Ammon's horn (tissue), 1 donor: ENCODE data around the gene TMEM106B.
"Not testable (repeated sequence)": the region's sequence is repeated elsewhere in the genome, so short reads cannot be mapped to it uniquely, and the experiment has no call there.

Experiments
- DNase-seq: peaks from one replicate; pipeline ENCODE4 v3.0.0-alpha.2; 2016; ENCODE audit warnings: low spot score

Gene TMEM106B

GRCh38 chr7:12211054-12211710 is at the start of gene TMEM106B:
Gene TMEM106B, plus strand, starts transcription at chr7:12211294. Its CDS starts 3,517 bp downstream, at chr7:12214811.
- peak; percentile 97 for DNase-seq

DNA sequence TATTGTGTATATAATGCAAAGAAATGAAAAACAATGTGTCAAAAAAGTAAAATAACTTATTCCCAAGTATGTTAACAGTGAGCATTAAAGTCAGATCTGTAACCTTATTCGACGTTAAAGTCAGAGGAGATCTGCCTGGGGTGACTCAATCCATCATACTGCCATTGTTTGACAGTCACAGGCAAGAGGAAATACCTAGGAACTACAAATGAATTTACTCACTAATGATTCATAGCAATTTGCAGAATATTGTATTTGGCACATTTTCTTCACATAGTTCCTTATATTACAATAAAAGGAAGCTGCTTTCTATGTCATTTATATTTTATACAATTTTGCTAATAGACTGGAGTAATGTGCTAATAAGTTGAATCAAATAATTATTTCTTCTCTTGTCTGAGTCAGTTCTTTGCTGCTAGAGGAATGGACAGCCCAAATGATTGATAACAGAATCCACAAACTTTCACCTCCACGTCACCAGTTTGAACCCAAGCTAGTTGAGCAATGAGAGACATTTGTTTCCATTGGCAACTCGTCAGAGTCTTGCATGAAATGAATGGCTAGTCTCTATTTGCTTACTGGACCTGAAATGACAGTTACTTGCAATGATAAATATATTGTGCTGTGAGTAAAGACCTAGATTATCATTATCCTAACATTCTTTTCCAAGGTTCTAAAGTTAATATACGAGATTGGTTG is 48.5 kb upstream of the TMEM106B start:
- DNase-seq, result no peak

- not testable (repeated sequence) for DNase-seq
These were observed 43.0 kb upstream of the TMEM106B start for GRCh38 chr7:12168065-12168464.

DNA sequence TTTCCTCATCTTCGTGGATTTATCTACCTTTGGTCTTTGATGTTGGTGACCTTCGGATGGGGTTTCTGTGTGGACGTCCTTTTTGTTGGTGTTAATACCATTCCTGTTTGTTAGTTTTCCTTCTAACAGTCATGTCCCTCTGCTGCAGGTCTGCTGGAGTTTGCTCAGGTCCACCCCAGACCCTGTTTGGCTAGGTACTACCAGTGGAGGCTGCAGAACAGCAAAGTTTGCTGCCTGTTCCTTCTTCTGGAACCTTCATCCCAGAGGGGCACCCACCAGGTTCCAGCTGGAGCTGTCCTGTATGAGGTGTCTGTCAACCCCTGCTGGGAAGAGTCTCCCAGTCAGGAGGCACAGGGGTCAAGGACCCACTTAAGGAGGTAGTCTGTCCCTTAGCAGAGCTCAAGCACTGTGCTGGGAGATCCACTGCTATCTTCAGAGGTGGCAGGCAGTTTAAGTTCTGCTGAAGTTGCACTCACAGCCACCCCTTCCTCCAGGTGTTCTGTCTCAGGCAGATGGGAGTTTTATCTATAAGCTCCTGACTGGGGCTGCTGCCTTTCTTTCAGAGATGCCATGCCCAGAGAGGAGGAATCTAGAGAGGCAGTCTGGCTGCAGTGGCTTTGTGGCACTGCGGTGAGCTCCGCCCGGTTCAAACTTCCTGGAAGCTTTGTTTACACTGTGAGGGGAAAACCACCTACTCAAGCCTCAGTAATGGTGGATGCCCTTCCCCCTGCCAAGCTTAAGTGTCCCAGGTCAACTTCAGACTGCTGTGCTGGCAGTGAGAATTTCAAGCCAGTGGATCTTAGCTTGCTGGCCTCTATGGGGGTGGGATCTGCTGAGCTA is 40.9 kb upstream of the TMEM106B start:
- not testable (repeated sequence) for DNase-seq

DNA sequence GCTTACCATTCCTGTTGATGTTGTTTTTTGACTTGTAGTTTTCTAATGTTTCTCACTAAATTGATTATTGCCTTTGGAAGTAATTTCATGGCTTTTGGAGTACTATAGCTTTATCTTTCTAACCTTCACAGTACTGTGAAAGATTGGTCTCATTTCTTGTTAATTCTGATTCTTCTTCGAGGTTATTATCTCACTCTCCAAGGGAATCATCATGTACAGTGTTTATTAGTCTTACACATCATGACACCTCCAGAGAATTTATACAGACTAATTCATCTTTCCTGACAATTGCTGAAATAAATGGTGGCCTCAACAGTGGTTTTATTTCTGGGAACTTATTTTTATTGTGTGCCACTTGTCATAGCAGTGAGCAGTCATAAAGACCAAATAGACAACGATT is 37.4 kb upstream of the TMEM106B start:
- no peak for DNase-seq

- no peak for DNase-seq
These were observed 36.2 kb upstream of the TMEM106B start for GRCh38 chr7:12174931-12175330.

GRCh38 chr7:12178317-12178716 is 32.8 kb upstream of the TMEM106B start:
- DNase-seq, result no peak

DNA sequence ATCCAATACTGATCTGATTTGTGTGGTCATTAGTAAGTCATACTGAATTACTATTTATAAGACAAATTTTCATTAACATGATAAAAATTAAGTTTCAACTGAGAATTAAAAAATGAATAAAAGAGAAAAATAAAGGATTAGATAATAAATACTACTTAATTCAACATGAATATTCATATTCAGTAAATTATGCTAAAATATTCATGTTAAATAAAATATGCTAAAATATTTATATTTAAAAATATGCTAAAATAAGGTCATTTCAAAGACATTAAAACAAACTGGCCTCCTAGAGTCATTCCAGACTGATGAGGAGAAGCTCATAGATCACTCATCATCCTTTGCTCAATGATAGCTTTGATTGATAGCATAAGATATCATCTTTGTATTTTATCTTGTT is 16.7 kb upstream of the TMEM106B start:
- DNase-seq, result no peak

GRCh38 chr7:12196386-12196785 is 14.7 kb upstream of the TMEM106B start:
- DNase-seq, result no peak

- DNase-seq, result no peak
These were observed 11.7 kb upstream of the TMEM106B start for GRCh38 chr7:12199363-12199762.

- DNase-seq, result no peak
These were observed 4.0 kb upstream of the TMEM106B start for GRCh38 chr7:12207046-12207445.

- no peak for DNase-seq
These were observed 1.9 kb upstream of the TMEM106B start for GRCh38 chr7:12209221-12209620.

DNA sequence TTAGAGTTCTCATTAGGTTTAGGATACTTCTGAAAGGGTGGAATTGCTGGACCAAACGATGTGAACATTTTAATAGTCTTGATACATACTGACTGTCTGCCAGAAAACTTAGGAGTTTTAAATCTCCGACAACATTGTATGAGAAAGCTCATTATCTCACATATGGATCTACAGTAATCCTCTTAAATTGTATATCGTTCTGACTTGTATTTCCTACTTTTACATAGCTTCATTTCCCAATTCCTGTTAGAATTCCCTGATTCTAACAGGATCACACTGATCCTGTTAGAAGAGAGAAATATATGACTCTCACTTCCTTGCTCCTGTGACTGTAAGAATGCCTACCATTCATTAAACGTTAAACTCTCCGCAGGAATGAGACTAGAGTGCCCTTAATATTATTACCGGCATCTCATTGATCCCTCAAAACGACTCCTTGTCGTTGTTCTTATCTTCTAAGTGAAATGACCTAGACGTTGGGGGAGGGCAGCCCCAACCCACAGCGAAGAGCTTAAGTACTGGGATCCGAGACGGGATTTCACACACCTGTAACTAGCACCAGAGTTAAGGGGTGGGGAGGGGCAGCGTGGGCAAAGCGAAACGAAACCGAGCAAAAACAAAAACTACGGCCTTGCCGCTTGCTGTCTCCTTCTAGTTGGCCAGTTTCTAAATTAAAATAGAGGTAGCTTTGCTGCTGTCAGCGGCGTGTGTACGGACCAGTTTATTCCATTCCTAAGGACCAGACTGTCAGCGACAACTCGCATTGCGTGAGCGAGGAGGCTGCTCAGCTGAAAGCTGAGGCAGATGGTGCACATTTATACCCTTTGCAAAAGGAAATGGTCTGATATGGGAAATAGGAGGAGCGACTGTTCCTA is 678 bp upstream of the TMEM106B start:
- no peak for DNase-seq

DNA sequence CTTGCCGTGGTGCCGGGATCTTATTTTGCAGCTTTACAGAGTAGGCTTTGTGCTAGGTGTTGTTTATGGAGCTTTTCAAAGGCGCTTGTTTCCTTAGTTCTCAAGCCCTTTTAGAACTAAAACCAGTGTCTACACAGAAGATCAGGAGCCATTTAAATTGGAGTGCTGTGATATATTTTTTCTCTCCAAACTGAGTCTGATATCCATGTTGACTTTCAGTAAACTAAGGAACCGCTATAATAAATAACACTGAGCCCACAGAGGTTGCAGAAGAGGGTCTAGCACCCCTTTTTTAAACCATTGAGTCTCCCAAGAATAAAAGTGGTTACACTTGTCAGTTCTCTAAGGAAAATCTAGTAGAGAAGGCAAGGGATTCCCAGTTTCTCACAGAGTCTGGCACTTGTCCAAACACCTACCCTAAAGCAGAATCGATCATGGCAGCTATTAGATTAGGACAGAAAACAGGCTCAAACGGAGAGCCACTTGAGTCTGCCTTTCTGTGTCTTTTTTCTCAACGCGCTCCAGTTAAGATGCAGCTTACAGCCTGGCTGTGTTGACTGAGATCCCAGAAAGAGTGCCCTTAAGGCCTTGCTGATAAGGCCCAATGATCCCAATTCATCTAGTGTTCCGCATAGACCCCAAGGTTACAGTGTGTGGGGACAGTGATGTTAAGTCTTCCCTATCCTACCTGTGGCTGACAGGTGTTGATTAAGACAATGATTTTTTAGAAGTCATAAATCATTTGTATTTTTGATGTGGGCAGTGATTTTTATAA is 804 bp downstream of the TMEM106B start:
- peak; percentile 32 for DNase-seq

DNA sequence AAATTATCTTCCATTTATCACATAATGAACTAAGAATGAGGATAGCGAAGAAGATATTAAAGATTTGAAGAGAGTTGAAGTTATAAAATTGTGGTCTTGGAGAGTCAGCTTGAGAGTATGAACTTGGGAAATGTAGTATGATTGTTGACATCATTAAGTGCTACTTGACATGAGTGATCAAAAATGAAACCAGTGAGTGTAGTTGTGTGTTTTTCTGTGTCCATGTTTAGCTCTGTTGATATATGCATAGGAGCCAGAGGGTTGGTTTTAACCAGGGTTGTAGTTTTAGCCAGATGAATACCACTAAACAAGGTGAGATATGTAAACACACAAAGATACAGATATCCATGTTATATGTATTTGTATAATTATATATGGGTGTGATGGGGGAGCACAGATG is 6.2 kb downstream of the TMEM106B start:
- DNase-seq, result no peak

DNA sequence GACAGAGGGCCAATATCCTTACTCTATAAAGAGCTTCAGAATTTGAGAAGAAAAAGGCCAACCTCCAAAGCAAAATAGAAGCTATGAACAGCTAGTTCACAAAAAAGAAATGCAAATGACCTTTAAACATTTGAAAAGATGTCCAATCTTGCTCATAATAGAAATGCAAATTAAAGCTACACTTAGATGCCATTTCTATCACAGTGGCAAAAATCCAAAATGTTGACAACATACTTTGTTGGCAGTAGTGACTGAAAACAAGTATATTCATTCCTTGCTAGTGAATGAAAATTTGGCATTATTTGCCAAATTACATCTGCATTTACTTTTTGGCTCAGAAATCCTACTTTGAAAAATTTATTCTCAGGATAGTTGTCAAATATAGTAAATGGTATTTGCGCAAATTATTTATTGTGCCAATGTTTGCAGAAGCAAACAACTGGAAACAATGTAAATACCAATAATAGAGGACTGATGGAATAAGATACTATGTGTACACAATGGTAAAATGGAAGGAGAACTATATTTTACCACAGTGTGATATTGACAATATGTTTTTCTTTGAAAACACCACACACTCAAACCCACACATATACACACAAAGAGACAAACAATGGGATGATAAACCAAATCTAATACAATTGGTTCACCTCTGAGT is 9.4 kb downstream of the TMEM106B start:
- DNase-seq, result no peak

- DNase-seq, result no peak
These were observed 10.3 kb downstream of the TMEM106B start for GRCh38 chr7:12221414-12221813.

DNA sequence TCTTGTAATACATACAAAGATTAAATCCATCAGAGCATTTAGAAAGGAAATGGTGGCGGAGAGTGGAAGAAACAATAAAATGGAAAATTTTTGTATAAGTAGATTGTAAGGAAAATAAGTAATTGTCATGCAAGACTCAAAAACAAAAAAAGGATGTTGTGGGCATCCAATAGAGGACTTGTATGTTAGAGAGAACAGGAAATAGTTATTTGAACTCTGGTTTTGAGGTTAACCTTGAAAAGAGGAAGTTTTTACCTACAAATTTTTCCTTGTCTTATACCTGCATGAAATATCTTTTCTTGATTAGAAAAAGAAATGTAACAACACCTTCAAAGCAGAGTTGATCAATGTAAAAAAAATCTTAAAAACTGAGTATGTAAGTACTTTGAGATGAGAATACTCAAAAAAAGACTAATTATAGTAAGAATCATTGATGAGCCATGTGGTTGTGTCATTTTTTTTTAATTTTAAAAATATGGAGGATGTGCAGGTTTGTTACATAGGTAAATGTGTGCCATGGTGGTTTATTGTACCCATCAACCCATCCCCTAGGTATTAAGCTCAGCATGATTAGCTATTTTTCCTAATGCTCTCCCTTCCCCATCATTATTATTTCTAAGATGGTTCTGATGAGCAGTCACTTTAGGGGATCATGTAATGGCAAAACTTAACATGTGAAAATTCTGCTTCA is 11.9 kb downstream of the TMEM106B start:
- no peak for DNase-seq

DNA sequence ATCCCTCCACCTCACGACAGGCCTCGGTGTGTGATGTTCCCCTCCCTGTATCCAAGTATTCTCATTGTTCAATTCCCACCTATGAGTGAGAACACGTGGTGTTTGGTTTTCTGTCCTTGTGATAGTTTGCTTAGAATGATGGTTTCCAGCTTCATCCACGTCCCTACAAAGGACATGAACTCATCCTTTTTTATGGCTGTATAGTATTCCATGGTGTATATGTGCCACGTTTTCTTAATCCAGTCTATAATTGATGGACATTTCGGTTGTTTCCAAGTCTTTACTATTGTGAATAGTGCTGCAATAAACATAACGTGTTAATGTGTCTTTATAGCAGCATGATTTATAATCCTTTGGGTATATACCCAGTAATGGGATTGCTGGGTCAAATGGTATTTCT is 13.9 kb downstream of the TMEM106B start:
- not testable (repeated sequence) for DNase-seq

- no peak for DNase-seq
These were observed 15.7 kb downstream of the TMEM106B start for GRCh38 chr7:12226756-12227155.
